Muscle of back (tissue), 11 donors: ENCODE data around the gene TEX264. TPM values are rescaled to one million over a fixed set of nuclear protein-coding genes. Genes with fewer than 3 reads are reported as not detected.

Experiments
- DNase-seq, 3 donors: peaks; one replicate each; pipeline versions ENCODE4 v3.0.0 to v3.0.0-alpha.2; 2013
- polyA plus RNA-seq, 10 donors: library from polyadenylated mRNA; unstranded; fragments of 120-200 nt; gene quantifications; one replicate each; pipeline ENCODE4 v1.2.1, GENCODE V29; 2013; ENCODE audit not compliant: insufficient read length in 10 of 10

TEX264 gene
- polyA plus RNA-seq, 10 donors: 17.2 to 25.2 (median 20.6) TPM

- no peak for DNase-seq
Observed at GRCh38 chr3:51673181-51673801, 2.2 kb downstream of the TEX264 start.

- DNase-seq: no peak
Observed at GRCh38 chr3:51673802-51674654, 3.0 kb downstream of the TEX264 start.

- no peak for DNase-seq
Observed at GRCh38 chr3:51675201-51675611, 4.2 kb downstream of the TEX264 start.

- no peak for DNase-seq
Observed at GRCh38 chr3:51676102-51676640, 5.1 kb downstream of the TEX264 start.

- DNase-seq: no peak
Observed at GRCh38 chr3:51677358-51677757, 6.3 kb downstream of the TEX264 start.

- DNase-seq: no peak
Observed at GRCh38 chr3:51678186-51678585, 7.1 kb downstream of the TEX264 start.

- DNase-seq: no peak
Observed at GRCh38 chr3:51678641-51679040, 7.6 kb downstream of the TEX264 start.

GRCh38 chr3:51679318-51679717, 8.3 kb downstream of the TEX264 start:
- DNase-seq: no peak

- DNase-seq: no peak
Observed at GRCh38 chr3:51679777-51680176, 8.7 kb downstream of the TEX264 start.

GRCh38 chr3:51680196-51680595, 9.1 kb downstream of the TEX264 start:
- DNase-seq: no peak

- no peak for DNase-seq
Observed at GRCh38 chr3:51680663-51681230, 9.7 kb downstream of the TEX264 start.

GRCh38 chr3:51681453-51681852, 10.4 kb downstream of the TEX264 start:
- DNase-seq: no peak

GRCh38 chr3:51682079-51682478, 11.0 kb downstream of the TEX264 start:
- DNase-seq: peak; percentile 70 to 82 (median 70)

GRCh38 chr3:51682526-51682925, 11.5 kb downstream of the TEX264 start:
- DNase-seq: no peak

GRCh38 chr3:51683566-51683965, 12.5 kb downstream of the TEX264 start:
- DNase-seq: no peak

GRCh38 chr3:51684971-51685751, 14.1 kb downstream of the TEX264 start:
- DNase-seq: no peak

- no peak for DNase-seq
Observed at GRCh38 chr3:51686056-51686455, 15.0 kb downstream of the TEX264 start.

- peak in 1 of 3 donors; percentile 40 for DNase-seq
Observed at GRCh38 chr3:51686512-51687215, 15.6 kb downstream of the TEX264 start.

- no peak for DNase-seq
Observed at GRCh38 chr3:51687431-51688205, 16.6 kb downstream of the TEX264 start.

GRCh38 chr3:51688206-51688600, 17.2 kb downstream of the TEX264 start:
- no peak for DNase-seq
